ENCODE data around the gene IFITM10. TPM values are rescaled to one million over a fixed set of nuclear protein-coding genes. Genes with fewer than 3 reads are reported as not detected.

The IFITM10 gene
- total RNA-seq, 1 donor, result 2.2 TPM

DNA sequence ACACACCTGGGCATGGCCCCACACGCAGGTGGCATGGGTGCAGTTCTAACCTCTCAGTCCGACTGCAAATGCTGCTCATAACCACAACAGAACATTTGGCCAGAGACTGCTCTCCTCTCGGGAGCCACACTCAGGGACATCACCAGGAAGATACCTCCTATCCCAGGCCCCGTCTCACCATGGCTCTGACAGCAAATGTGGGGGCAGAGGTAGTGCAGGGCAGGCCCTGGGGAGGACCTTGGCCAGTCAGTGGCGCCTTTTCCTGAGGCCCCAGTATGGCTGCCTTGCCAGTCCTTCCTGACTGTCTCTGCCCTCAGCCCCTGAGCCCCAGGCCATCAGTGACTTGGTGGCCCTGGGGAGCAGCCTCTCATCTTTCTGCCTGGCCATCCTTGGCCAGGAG, 50.6 kb downstream of the IFITM10 start:
- DNase-seq (ENCODE audit: low read depth), result no peak
- TF ChIP-seq, protein P1, sequence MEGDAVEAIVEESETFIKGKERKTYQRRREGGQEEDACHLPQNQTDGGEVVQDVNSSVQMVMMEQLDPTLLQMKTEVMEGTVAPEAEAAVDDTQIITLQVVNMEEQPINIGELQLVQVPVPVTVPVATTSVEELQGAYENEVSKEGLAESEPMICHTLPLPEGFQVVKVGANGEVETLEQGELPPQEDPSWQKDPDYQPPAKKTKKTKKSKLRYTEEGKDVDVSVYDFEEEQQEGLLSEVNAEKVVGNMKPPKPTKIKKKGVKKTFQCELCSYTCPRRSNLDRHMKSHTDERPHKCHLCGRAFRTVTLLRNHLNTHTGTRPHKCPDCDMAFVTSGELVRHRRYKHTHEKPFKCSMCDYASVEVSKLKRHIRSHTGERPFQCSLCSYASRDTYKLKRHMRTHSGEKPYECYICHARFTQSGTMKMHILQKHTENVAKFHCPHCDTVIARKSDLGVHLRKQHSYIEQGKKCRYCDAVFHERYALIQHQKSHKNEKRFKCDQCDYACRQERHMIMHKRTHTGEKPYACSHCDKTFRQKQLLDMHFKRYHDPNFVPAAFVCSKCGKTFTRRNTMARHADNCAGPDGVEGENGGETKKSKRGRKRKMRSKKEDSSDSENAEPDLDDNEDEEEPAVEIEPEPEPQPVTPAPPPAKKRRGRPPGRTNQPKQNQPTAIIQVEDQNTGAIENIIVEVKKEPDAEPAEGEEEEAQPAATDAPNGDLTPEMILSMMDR (IDR thresholded peaks at IDR 0.05; ENCODE audit: insufficient read depth, low read length), result no peak
- H3K4me3 ChIP-seq (ENCODE audit: low read depth, low read length), result no peak overlapping the region

DNA sequence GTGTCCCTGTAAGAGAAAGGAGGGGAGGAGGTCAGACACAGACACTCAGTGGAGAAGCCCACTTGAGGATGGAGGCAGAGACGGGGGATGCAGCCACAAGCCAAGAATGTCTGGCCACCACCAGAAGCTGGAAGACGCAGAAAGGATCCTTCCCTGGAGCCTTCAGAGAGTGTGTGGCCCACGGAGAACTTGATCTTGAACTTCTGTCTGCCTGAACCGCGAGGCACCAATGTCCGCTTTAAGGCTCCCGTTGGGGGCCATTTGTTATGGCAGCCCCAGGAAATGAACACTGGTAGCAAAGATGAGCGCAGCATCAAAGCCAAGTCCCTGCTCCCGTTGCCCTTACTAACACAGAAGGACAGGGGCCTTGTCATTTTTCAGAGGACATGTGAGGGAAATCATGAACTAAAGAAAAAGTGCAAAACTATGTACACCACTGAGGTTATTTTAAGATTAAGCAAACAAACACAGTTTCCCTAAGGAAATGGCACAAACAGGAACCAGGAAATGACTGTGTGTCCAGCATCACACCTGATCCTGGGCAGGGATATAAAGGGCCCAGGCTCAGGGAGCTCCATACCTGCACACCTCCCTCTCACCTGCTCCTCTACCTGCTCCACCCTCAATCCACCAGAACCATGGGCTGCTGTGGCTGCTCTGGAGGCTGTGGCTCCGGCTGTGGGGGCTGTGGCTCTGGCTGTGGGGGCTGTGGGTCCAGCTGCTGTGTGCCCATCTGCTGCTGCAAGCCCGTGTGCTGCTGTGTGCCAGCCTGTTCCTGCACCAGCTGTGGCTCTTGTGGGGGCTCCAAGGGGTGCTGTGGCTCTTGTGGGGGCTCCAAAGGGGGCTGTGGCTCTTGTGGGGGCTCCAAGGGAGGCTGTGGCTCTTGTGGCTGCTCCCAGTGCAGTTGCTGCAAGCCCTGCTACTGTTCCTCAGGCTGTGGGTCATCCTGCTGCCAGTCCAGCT, 53.5 kb downstream of the IFITM10 start, which contains the start of gene KRTAP5-6:
Gene KRTAP5-6, plus strand, starts transcription at position 588 of the 963 bp plus-strand sequence. Its CDS starts 51 bp downstream, at position 639.
- TF ChIP-seq, protein P1 (IDR thresholded peaks at IDR 0.05; ENCODE audit: insufficient read depth, low read length), result no peak
- DNase-seq (ENCODE audit: low read depth), result no peak
- no peak within 1 kb of the TSS for H3K4me3 ChIP-seq (ENCODE audit: low read depth, low read length)

DNA sequence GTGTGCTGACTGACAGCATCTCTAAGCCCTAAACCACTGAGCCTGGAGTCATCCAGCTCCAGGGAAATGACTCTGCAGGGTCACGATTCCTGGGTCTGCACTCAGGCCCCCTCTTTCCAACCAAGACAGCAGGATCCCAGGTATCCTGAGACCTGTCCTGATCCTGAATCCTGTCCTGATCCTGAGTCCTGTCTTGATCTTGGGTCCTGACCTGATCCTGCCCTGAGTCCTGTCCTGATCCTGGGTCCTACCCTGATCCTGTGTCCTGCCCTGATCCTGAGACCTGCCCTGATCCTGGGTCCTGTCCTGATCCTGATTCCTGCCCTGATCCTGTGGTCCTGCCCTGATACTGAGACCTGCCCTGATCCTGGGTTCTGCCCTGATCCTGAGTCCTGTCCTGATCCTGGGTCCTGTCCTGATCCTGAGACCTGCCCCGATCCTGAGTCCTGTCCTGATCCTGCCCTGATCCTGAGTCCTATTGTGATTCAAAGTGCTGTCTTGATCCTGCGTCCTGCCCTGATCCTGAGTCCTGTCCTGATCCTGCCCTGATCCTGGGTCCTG, 54.8 kb downstream of the IFITM10 start:
- H3K4me3 ChIP-seq (ENCODE audit: low read depth, low read length), result no peak overlapping the region
- TF ChIP-seq, protein P1 (IDR thresholded peaks at IDR 0.05; ENCODE audit: insufficient read depth, low read length), result no peak
- no peak for DNase-seq (ENCODE audit: low read depth)

DNA sequence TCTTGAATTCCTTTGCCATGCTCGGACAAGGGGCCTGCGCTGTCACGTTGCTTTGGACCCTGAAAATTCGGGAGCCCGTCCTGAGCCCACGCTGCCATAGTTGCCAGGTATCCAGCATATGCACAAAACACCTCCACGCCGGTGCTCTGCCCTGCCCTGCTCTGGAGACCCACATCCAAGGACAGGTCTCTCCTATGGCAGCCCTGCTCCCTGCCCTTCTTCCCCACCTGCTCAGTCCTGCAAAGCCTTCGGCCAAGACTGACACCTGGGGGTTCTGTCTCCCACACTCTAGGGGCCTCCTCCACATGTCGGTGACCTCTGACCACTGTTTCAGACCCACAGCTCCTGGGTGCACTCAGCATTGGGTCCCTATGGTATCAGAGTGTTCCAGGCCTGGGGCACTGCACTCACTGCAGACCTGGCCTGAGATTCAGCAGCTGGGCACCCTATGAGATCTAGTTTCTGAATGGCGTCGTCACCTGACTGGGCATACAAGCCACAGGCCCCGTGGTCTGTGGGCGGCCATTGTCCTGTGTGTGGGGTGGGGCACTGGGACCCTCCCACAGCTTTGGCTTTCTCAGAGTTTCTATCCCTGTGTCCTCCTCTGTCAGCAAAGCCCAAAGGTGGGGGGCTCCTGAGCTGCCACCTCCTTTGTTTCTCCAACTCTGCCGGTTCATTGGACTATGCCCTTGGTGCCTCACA, 55.4 kb downstream of the IFITM10 start:
- DNase-seq (ENCODE audit: low read depth), result no peak
- TF ChIP-seq, protein P1 (IDR thresholded peaks at IDR 0.05; ENCODE audit: insufficient read depth, low read length), result no peak
- H3K4me3 ChIP-seq (ENCODE audit: low read depth, low read length), result no peak overlapping the region

DNA sequence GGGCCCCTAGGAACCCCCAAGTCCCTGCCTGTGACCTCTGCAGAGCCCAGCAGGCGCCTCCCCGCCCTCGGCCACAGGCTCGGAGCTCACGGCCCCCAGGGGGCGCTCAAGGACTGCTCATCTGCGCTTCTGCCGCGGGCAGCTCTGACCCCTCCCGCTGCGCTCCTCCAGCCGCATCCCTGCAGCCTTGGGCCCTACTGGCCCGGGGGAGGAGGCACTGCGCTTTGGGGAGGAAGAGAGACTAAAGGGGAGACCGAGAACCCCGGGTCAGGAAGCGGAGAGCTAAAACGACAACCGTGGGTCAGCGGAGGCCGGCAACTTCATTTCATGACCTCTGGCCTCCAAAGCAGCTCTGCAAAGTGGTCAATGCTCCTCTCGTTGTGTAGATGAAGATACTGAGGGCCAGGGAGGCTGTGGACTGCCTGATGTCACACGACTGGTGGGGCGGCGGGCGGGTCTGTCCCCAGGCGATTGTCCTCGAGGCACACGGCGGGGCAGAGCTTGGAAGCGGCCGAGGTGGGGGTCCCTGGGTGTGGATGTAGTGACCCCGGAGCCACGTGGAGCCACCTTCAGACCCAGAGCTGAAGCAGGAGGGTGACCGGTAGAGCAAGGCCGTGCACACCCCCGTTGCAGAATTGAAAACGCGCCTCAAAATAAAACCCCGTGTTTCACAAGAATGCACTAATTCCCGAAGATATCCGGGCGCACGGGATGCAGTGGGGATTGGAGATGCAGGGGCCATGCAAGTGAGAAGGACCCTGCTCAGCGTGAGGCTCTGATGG, 56.1 kb downstream of the IFITM10 start:
- TF ChIP-seq, protein P1 (IDR thresholded peaks at IDR 0.05; ENCODE audit: insufficient read depth, low read length), result peak; percentile 91
- peak; percentile 75 for DNase-seq (ENCODE audit: low read depth)
- peak overlapping the region; percentile 61 for H3K4me3 ChIP-seq (ENCODE audit: low read depth, low read length)

Data from fibroblast of the aortic adventitia (primary cell).